Right lobe of liver (tissue), 6 donors: ENCODE data around the gene CTRB1. TPM values are rescaled to one million over a fixed set of nuclear protein-coding genes. Genes with fewer than 3 reads are reported as not detected.

Experiments used
- ATAC-seq, 4 donors: fragments of 200-7000 bp; cut with Tn5 transposase; one replicate each; pipeline ENCODE4 v1.9.1; 2020; ENCODE audit warnings: mild to moderate bottlenecking in 4 of 4, moderate library complexity in 4 of 4
- DNase-seq, 3 donors: peaks; one replicate each; pipeline ENCODE4 v3.0.0-alpha.2; 2020
- H3K27ac ChIP-seq, 3 donors: fragments of 200-600 bp; one replicate each; pipeline ENCODE4 v1.8.0; 2022
- H3K27me3 ChIP-seq, 2 donors: fragments of 200-600 bp; one replicate each; pipeline ENCODE4 v1.8.0; 2022
- H3K36me3 ChIP-seq, 4 donors: fragments of 200-600 bp; sonication (generic) in 1 of 4; one replicate each; pipeline versions ENCODE4 v1.5.1 to v1.8.0; 2017 to 2022; ENCODE audit warnings: control low read depth in 1 of 4
- H3K4me1 ChIP-seq, 4 donors: fragments of 200-600 bp; sonication (generic) in 1 of 4; one replicate each; pipeline versions ENCODE4 v1.5.1 to v1.8.0; 2017 to 2022; ENCODE audit warnings: control low read depth in 1 of 4
- H3K4me3 ChIP-seq, 3 donors: fragments of 200-600 bp; one replicate each; pipeline ENCODE4 v1.8.0; 2022
- H3K9me3 ChIP-seq, 4 donors: fragments of 200-600 bp; sonication (generic) in 1 of 4; one replicate each; pipeline versions ENCODE4 v1.5.1 to v1.8.0; 2017 to 2022; ENCODE audit warnings: control low read depth in 1 of 4
- POLR2A ChIP-seq: fragments of 450-650 bp; IDR thresholded peaks from one replicate; pipeline ENCODE4 v1.6.1; 2017; ENCODE audit warnings: antibody characterized with exemption, mild to moderate bottlenecking
- WGBS: methylation state at CpG from one replicate; pipeline ENCODE4 v1.1.6; 2018; ENCODE audit warnings: low coverage, low lambda C conversion rate; ENCODE audit not compliant: insufficient coverage; ENCODE audit errors: missing lambda C conversion rate; 5-methylcytosine and 5-hydroxymethylcytosine counted together
- intact Hi-C, 2 donors: fragments of 100-400 bp; cut with DNase I; formaldehyde crosslinking; loops; one replicate each; pipeline versions ENCODE4 v1.11.2 to v1.14.1; 2022
- total RNA-seq, 6 experiments: library from RNA; depleted of rRNA in 2 of 6; stranded (reverse); fragments of >200 nt in 2 of 6; fragmentation: NEBNext Ultra II Directional in 3 of 6; extraction: Animal tissue kit (Norgen Biotek cat#: 25700) in 3 of 6; gene quantifications; one replicate each; pipeline versions ENCODE4 v1.1.0 to v1.2.4, GENCODE V29; 2016 to 2023
- TF ChIP-seq, protein P1 (sequence below), 4 donors: fragments of 200-600 bp in 3 of 4; fragments of 450-650 bp in 1 of 4; IDR thresholded peaks; one replicate each; pipeline versions ENCODE4 v1.5.1 to v1.8.0; 2016 to 2022; ENCODE audit warnings: antibody characterized with exemption in 4 of 4, mild to moderate bottlenecking in 2 of 4
- donor health status: DM: no; HTN: yes; CAD: no.
- donor health status: DM: no; HTN: no; CAD: no.
- donor health status: DM: no; HTN: no; CAD: no.
- donor health status: DM: no; HTN: yes; CAD: no.
- donor health status: DM: no; HTN: yes; CAD: no.

The CTRB1 gene
- total RNA-seq, 6 experiments from 2014 or later, result not detected

DNA sequence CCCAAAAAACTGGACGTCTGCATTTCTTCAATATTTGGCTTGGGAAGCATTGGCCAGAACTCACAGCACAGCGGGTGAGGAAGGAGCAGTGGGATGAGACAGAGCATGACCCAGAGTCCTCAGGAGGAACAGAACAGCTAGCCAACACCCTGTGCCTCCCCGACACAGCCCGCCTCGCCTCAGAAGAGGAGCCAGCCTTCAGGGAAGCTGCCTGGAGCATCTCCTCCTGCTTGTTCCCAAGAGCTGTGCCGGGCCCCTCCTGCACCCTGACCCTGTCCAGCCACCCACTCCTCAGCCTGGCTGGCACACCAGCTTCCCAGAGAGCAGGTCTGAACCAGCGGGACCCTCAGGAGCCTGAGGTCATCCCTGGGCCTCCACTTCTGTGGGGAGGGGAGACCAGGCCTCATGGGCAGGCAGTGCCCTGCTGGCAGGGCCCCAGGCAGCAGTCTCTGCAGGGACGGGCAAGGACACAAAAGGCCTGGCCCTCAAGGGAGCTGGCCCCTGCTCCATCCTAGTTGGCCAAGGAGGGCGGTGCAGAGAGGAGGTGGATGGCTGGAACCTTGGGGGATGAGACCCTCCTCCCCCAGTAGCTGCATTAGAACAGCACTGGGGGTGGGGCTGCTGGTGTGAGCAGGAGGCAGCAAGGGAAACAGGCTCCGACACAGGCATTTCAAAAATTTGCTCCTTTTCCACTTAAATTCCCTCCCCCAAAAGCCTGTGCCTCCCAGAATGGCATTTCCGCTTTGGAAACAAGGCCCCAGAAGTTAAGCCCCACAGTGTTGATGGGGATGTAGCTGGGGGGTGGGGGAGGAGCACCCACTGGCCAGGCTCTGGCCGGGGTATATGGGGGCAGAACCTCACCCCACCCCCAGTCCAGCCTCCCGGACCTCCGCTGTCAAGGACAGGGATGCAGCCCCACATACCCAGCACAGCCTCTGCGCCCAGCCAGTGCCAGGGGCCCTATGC, 34.4 kb downstream of the CTRB1 start:
- Histone ChIP-seq H3K27me3 (no peaks in the 10 kb centered on the region), H3K9me3 (no peaks in the 10 kb centered on the region), H3K4me1 (peaks cover 0 to 44% (median 21%) of the 10 kb centered on the region in 4 donors), H3K27ac (peak overlapping the region; percentile 54 to 75 (median 54)), H3K36me3 (no peaks in the 10 kb centered on the region), H3K4me3 (no peak overlapping the region)
- ATAC-seq (no peak), DNase-seq (peak in 1 of 3 donors; percentile 56)
- WGBS, result 37% methylated on average over 2 of the region's 15 CpGs
- intact Hi-C loops, result no loop called here
- TF ChIP-seq, protein P1, sequence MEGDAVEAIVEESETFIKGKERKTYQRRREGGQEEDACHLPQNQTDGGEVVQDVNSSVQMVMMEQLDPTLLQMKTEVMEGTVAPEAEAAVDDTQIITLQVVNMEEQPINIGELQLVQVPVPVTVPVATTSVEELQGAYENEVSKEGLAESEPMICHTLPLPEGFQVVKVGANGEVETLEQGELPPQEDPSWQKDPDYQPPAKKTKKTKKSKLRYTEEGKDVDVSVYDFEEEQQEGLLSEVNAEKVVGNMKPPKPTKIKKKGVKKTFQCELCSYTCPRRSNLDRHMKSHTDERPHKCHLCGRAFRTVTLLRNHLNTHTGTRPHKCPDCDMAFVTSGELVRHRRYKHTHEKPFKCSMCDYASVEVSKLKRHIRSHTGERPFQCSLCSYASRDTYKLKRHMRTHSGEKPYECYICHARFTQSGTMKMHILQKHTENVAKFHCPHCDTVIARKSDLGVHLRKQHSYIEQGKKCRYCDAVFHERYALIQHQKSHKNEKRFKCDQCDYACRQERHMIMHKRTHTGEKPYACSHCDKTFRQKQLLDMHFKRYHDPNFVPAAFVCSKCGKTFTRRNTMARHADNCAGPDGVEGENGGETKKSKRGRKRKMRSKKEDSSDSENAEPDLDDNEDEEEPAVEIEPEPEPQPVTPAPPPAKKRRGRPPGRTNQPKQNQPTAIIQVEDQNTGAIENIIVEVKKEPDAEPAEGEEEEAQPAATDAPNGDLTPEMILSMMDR (IDR thresholded peaks at IDR 0.05), result no peak
- TF ChIP-seq POLR2A, result no peak

DNA sequence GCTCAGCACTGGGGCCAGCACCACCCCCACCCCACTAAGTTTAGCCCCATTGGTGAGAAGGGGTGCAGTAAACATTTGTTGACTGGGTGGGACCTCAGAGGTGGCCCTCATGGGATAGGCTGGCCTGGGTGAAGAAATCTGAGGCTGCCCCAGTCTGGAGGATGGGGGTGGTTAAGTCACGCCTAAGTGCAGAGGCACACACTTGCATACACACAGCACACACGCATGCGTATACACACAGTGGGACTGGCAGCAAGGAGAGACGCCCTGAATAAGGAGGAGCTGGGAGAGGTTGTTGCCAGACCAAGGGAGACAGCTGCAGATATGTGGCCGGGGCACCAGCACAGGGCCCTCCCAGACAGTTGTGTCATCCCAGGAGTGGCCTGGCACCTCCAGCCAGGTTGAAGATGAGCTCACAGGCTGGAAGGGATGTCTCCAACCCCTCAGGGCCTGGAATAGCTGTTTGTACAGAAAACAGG, 35.6 kb downstream of the CTRB1 start:
- TF ChIP-seq, protein P1 (IDR thresholded peaks at IDR 0.05), result no peak
- TF ChIP-seq POLR2A, result no peak
- Histone ChIP-seq H3K36me3 (no peaks in the 10 kb centered on the region), H3K4me1 (peaks cover 0 to 34% (median 16%) of the 10 kb centered on the region in 4 donors), H3K4me3 (no peak overlapping the region), H3K27ac (no peak overlapping the region), H3K27me3 (no peaks in the 10 kb centered on the region), H3K9me3 (no peaks in the 10 kb centered on the region)
- DNase-seq (peak in 2 of 3 donors; percentile 47 to 52), ATAC-seq (peak in 1 of 4 donors; percentile 12)
- intact Hi-C loops, result no loop called here
- 20% methylated on average over 2 of the region's 5 CpGs for WGBS

DNA sequence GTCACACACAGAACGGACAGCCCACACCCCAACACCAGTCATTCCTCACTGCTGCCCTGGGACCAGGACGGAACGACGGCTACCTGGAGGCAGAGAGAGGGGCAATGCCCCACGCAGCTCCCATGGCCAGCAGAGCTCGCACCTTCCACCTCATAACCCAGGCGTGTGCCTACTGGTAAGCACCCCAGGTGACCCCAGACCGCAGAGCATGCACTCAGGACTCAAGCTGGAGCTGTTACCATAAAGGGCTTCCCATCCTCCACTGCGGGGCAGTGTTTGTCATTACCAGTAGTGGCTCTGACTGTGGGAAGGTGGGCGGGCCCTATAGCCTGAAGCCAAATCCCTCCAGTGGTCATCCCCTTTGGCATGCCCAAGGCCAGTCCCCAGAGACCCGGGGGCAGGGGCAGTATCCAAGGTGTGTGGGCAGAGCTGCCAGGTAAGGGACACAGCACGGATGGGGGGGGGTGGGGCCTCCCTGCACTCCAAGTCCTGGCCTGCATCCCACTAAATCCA, 37.3 kb downstream of the CTRB1 start:
- no peak for TF ChIP-seq POLR2A
- TF ChIP-seq, protein P1 (IDR thresholded peaks at IDR 0.05), result no peak
- intact Hi-C loops, result no loop called here
- peak in 1 of 4 donors; percentile 2 for ATAC-seq

DNA sequence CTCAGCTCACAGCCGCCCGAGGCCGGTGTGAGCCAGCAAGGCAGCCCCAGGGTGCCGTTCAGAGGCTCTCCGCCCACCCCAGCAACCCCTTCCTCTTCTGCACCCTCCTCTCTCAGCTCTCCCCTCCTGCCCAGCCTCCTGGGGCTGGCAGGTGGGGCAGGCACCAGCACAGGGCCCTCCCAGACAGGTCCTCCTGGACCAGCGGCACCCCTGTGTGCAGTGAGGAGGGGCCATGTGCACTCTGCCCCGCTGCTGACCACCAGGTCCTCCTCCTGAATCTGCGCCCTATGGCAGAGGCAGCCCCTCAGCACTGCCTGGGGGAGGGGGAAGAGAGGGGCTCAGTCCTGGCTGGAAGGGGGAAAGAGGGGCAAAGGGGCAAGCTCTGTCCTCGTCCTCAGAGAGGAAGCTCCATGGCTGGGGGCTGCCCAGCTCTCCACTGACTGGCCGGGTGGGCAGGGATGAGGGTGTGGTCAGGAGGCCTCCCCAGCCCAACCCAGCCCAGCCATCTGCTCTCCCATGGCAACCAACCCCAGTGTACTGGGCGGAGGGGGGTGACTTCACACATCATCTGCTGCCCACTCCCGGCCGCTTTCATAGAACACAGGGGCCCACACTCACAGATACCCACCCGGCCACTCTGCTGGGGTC, 38.0 kb downstream of the CTRB1 start:
- no peak for ATAC-seq
- intact Hi-C loops, result no loop called here
- peaks cover 0 to 28% (median 12%) of the 10 kb centered on the region in 4 donors for H3K4me1 ChIP-seq
- TF ChIP-seq, protein P1 (IDR thresholded peaks at IDR 0.05), result no peak
- no peak for TF ChIP-seq POLR2A
- H3K4me3 ChIP-seq, result no peak overlapping the region
- H3K36me3 ChIP-seq, result no peaks in the 10 kb centered on the region
- no peak for DNase-seq
- H3K27ac ChIP-seq, result peak overlapping the region in 2 of 3 donors; percentile 8 to 29
- H3K27me3 ChIP-seq, result no peaks in the 10 kb centered on the region
- H3K9me3 ChIP-seq, result no peaks in the 10 kb centered on the region
- whole genome bisulfite sequencing, result 29% methylated on average over 2 of the region's 14 CpGs

More for the DNA sequence above, 37.3 kb downstream of the CTRB1 start:
- 40% methylated on average over 3 of the region's 12 CpGs for WGBS
- H3K27ac ChIP-seq, result peak overlapping the region in 1 of 3 donors; percentile 29
- no peak overlapping the region for H3K4me3 ChIP-seq
- H3K4me1 ChIP-seq, result peaks cover 0 to 25% (median 11%) of the 10 kb centered on the region in 4 donors
- no peaks in the 10 kb centered on the region for H3K36me3 ChIP-seq
- peak in 1 of 3 donors; percentile 47 for DNase-seq
- H3K27me3 ChIP-seq, result no peaks in the 10 kb centered on the region
- H3K9me3 ChIP-seq, result no peaks in the 10 kb centered on the region
